HPDE6-E6E7 (cell line): ENCODE data around the gene ZFYVE21.
"Not testable (repeated sequence)": the region's sequence is repeated elsewhere in the genome, so short reads cannot be mapped to it uniquely, and the experiment has no call there.

ENCODE experiments used
- DNase-seq: peaks from one replicate; pipeline ENCODE4 v3.0.0; 2011; ENCODE audit warnings: missing footprints; ENCODE audit errors: extremely low spot score

The ZFYVE21 gene

GRCh38 chr14:103715052-103716000 is at the start of gene ZFYVE21, which contains the start of gene XRCC3:
ZFYVE21 (plus strand) TSS chr14:103715810; CDS start chr14:103715842, 32 bp downstream.
XRCC3 (minus strand) TSS chr14:103715451; CDS start chr14:103711087, 4,364 bp downstream.
- peak; percentile 99 for DNase-seq

- no peak for DNase-seq
These were observed 47.9 kb upstream of the ZFYVE21 start for GRCh38 chr14:103667671-103668070.

- no peak for DNase-seq
These were observed 47.5 kb upstream of the ZFYVE21 start for GRCh38 chr14:103668117-103668516.

- no peak for DNase-seq
These were observed 46.2 kb upstream of the ZFYVE21 start for GRCh38 chr14:103669370-103669769.

- DNase-seq, result no peak
These were observed 43.7 kb upstream of the ZFYVE21 start for GRCh38 chr14:103671911-103672310.

- no peak for DNase-seq
These were observed 39.7 kb upstream of the ZFYVE21 start for GRCh38 chr14:103675957-103676356.

GRCh38 chr14:103676881-103677675 is 38.5 kb upstream of the ZFYVE21 start:
- DNase-seq, result no peak

- DNase-seq, result no peak
These were observed 36.3 kb upstream of the ZFYVE21 start for GRCh38 chr14:103679351-103679750.

GRCh38 chr14:103680491-103681231 is 34.9 kb upstream of the ZFYVE21 start:
- DNase-seq, result no peak

- DNase-seq, result no peak
These were observed 32.5 kb upstream of the ZFYVE21 start for GRCh38 chr14:103683139-103683538.

GRCh38 chr14:103684471-103684870 is 31.1 kb upstream of the ZFYVE21 start:
- no peak for DNase-seq

GRCh38 chr14:103684871-103685270 is 30.7 kb upstream of the ZFYVE21 start:
- no peak for DNase-seq

GRCh38 chr14:103685276-103686211 is 30.1 kb upstream of the ZFYVE21 start:
- no peak for DNase-seq

GRCh38 chr14:103686831-103687485 is 28.7 kb upstream of the ZFYVE21 start:
- DNase-seq, result no peak

GRCh38 chr14:103687712-103688111 is 27.9 kb upstream of the ZFYVE21 start:
- DNase-seq, result no peak

GRCh38 chr14:103688441-103688840 is 27.2 kb upstream of the ZFYVE21 start:
- DNase-seq, result no peak

- no peak for DNase-seq
These were observed 26.4 kb upstream of the ZFYVE21 start for GRCh38 chr14:103688906-103689902.

- no peak for DNase-seq
These were observed 25.3 kb upstream of the ZFYVE21 start for GRCh38 chr14:103690332-103690731.

GRCh38 chr14:103691655-103692054 is 24.0 kb upstream of the ZFYVE21 start:
- not testable (repeated sequence) for DNase-seq
